ENCODE results near the gene EFCAB6.

DNA sequence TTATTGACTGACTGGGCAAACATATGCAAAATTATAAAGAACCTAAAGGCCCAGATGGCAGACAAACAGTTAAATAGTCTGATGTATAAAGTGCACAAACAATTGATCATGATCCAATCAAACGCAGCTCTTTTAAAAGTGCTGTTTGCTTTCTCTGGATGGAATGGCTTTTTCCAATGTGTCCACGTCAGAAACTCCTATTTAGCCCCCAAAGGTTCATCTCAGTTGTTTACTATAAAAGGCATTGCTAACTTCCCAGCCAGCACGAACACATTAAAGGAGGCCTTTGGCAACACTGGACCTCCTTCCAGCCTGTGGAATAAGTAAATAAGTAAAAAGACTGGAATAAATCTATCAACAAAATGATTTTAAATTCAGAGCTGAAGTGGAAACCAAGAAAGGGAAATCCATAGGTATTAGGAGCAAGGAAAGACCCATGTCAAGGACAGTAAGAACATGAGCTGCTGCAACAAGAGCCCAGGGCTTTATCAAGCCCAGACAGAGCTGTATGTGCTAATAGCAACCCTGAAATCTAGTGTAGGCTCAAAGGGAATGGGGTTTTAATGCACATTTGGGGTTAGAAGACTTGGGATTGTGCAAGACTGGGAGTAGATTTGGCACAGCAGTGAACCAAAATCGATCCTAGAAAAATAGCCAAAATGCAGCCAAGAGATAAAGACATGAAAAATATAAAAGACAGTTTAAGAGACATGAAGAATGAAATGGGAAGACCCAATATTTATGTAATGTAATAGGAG, 105.4 kb downstream of the EFCAB6 start:
- TF ChIP-seq POLR2A (IDR thresholded peaks at IDR 0.05): no peak
- TF ChIP-seq, protein P1, sequence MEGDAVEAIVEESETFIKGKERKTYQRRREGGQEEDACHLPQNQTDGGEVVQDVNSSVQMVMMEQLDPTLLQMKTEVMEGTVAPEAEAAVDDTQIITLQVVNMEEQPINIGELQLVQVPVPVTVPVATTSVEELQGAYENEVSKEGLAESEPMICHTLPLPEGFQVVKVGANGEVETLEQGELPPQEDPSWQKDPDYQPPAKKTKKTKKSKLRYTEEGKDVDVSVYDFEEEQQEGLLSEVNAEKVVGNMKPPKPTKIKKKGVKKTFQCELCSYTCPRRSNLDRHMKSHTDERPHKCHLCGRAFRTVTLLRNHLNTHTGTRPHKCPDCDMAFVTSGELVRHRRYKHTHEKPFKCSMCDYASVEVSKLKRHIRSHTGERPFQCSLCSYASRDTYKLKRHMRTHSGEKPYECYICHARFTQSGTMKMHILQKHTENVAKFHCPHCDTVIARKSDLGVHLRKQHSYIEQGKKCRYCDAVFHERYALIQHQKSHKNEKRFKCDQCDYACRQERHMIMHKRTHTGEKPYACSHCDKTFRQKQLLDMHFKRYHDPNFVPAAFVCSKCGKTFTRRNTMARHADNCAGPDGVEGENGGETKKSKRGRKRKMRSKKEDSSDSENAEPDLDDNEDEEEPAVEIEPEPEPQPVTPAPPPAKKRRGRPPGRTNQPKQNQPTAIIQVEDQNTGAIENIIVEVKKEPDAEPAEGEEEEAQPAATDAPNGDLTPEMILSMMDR (IDR thresholded peaks at IDR 0.05): no peak

All from heart left ventricle (tissue), 13 donors.